Measurements from ENCODE around the gene ATP8B1. TPM values are rescaled to one million over a fixed set of nuclear protein-coding genes. Genes with fewer than 3 reads are reported as not detected.

Gene ATP8B1
- total and polyA plus RNA-seq, 4 donors = 3.9 to 22.0 (median 5.7) TPM

- Histone ChIP-seq H3K27me3 (ENCODE audit: control insufficient read depth in 4 of 4, insufficient read depth in 4 of 4, low read length in 3 of 4) (no peaks in the 10 kb centered on the region), H3K36me3 (ENCODE audit: control insufficient read depth in 4 of 4, insufficient read depth in 3 of 4, low read depth in 1 of 4, low read length in 3 of 4) (no peaks in the 10 kb centered on the region), H3K9ac (ENCODE audit: low read depth in 1 of 2, low read length in 2 of 2) (no peak overlapping the region), H3K9me3 (ENCODE audit: control insufficient read depth in 4 of 4, low read length in 3 of 4) (no peaks in the 10 kb centered on the region), H3K27ac (ENCODE audit: low read depth in 1 of 2, low read length in 2 of 2) (peak overlapping the region in 1 of 2 donors; percentile 22), H3K4me3 (ENCODE audit: low read depth in 1 of 3, low read length in 3 of 3) (no peak overlapping the region), H3K4me1 (ENCODE audit: control insufficient read depth in 4 of 4, insufficient read depth in 4 of 4, low read length in 3 of 4) (peaks cover 7 to 18% (median 14%) of the 10 kb centered on the region in 4 donors)
- DNase-seq (ENCODE audit: low spot score) = no peak
- TF ChIP-seq ZBTB33 (IDR thresholded peaks at IDR 0.05) = no peak
- no peak for TF ChIP-seq NR2F2 (IDR thresholded peaks at IDR 0.05)
- no peak for TF ChIP-seq JUND (IDR thresholded peaks at IDR 0.05)
- TF ChIP-seq RAD21 (IDR thresholded peaks at IDR 0.05) = no peak
- TF ChIP-seq ATF3 (IDR thresholded peaks at IDR 0.05) = no peak
- TF ChIP-seq FOXA2 (IDR thresholded peaks at IDR 0.05) = no peak
- TF ChIP-seq MAX (IDR thresholded peaks at IDR 0.05) = no peak
- TF ChIP-seq SP1 (IDR thresholded peaks at IDR 0.05) = no peak
- TF ChIP-seq EGR1 (IDR thresholded peaks at IDR 0.05; ENCODE audit: low read depth in 2 of 2) = no peak
- TF ChIP-seq HNF4G (IDR thresholded peaks at IDR 0.05) = no peak
- no peak for TF ChIP-seq GABPA (IDR thresholded peaks at IDR 0.05 in 1 of 2, conservative IDR thresholded peaks at IDR 0.05 in 1 of 2)
- TF ChIP-seq CTCF (IDR thresholded peaks at IDR 0.05; ENCODE audit: low read depth, low read length, missing input control) = no peak
- no peak for TF ChIP-seq HNF4A (conservative IDR thresholded peaks at IDR 0.05)
- no peak for TF ChIP-seq FOXA1 (IDR thresholded peaks at IDR 0.05)
- 79% methylated on average over 4 of the region's 4 CpGs for WGBS
These were observed 18.4 kb downstream of the ATP8B1 start for GRCh38 chr18:57784801-57785114.

- TF ChIP-seq HNF4A (conservative IDR thresholded peaks at IDR 0.05) (peak in 1 of 2 donors; percentile 4), TAF1 (conservative IDR thresholded peaks at IDR 0.05) (no peak), SP1 (IDR thresholded peaks at IDR 0.05) (peak; percentile 12), YY1 (IDR thresholded peaks at IDR 0.05) (no peak), ZBTB33 (IDR thresholded peaks at IDR 0.05) (no peak), REST (IDR thresholded peaks at IDR 0.05) (no peak), RAD21 (IDR thresholded peaks at IDR 0.05) (no peak), GABPA (IDR thresholded peaks at IDR 0.05 in 1 of 2, conservative IDR thresholded peaks at IDR 0.05 in 1 of 2) (no peak), FOXA1 (IDR thresholded peaks at IDR 0.05) (no peak), ATF3 (IDR thresholded peaks at IDR 0.05) (no peak), NR2F2 (IDR thresholded peaks at IDR 0.05) (peak; percentile 76)
- Histone ChIP-seq H3K36me3 (ENCODE audit: control insufficient read depth in 4 of 4, insufficient read depth in 3 of 4, low read depth in 1 of 4, low read length in 3 of 4) (no peaks in the 10 kb centered on the region), H3K4me3 (ENCODE audit: low read depth in 1 of 3, low read length in 3 of 3) (no peak overlapping the region), H3K9ac (ENCODE audit: low read depth in 1 of 2, low read length in 2 of 2) (no peak overlapping the region), H3K4me1 (ENCODE audit: control insufficient read depth in 4 of 4, insufficient read depth in 4 of 4, low read length in 3 of 4) (peaks cover 6 to 13% (median 9%) of the 10 kb centered on the region in 4 donors), H3K27me3 (ENCODE audit: control insufficient read depth in 4 of 4, insufficient read depth in 4 of 4, low read length in 3 of 4) (no peaks in the 10 kb centered on the region), H3K9me3 (ENCODE audit: control insufficient read depth in 4 of 4, low read length in 3 of 4) (no peaks in the 10 kb centered on the region), H3K27ac (ENCODE audit: low read depth in 1 of 2, low read length in 2 of 2) (peak overlapping the region; percentile 22 to 23)
- WGBS = 67% methylated on average over 16 of the region's 16 CpGs
- DNase-seq (ENCODE audit: low spot score) = no peak
These were observed 18.9 kb downstream of the ATP8B1 start for GRCh38 chr18:57784034-57784800.

All from liver (tissue), 9 donors.